GM19328 (cell line): ENCODE measurements around the gene FRMD6.

Experiments
- ATAC-seq: cut with Tn5 transposase; IDR thresholded peaks from one replicate; pipeline ENCODE4 v1.9.1; 2021; ENCODE audit warnings: mild to moderate bottlenecking, moderate library complexity; ENCODE audit not compliant: unreplicated experiment

The FRMD6 gene

DNA sequence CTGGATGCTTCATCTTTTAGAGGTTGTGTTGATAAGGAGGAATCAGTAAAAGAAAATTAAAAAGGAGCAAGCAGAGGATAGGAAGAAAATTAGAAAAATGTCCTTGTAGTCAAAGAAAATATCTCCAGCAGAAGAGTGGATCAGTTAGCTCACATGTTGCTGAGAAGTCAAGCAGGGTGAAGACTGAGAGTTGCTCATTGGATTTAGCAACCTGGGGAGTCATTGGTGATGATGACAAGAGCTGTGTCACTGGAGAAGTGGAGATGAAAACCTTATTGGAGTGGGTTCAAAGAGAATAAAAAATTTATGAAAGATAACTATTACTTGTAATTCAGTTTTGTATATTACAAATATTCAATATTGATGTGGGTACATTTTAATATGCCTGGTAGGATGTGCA is 9.8 kb downstream of the FRMD6 start:
- no peak for ATAC-seq

DNA sequence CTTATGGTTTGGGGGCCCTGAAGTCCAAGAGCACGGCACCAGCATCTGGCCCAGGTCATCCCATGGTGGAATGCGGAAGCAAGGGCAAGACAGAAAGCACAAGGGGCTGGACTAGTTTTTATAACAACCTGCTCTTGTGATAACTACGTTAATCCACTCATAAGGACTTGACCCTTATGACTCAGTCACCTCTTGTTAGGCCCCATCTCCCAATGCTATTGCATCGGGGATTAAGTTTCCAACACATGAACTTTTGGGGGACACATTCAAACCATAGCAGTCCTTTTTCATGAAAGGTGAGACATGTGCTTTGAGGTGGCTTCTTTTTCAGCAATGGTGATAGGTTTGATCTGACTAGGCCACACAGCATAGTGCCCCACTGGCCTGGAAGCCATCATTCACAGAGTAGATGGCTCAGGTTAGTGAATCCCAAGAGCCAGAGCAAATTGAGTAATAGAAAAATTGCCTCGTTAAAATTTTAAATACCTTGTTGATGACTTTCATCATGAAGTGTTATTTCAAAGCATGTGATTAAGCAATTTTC is 12.1 kb downstream of the FRMD6 start:
- ATAC-seq, result no peak

- ATAC-seq, result no peak
These were observed 14.4 kb downstream of the FRMD6 start for GRCh38 chr14:51666070-51666469.

DNA sequence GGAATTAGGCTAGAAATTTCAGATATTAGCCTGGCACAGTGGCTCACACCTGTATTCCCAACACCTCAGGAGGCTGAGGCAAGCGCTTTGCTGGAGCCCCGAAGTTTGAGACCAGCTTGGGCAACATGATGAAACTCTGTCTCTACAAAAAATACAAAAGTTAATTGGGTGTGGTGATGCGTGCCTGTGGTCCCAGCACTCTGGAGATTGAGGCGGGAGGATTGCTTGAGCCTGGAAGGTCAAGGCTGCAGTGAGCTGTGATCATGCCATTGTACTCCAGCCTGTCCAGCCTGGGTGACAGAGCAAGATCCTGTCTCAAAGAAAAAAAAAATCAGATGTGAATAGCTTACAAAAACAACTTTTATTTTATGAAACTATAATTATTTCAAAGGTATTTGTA is 15.1 kb downstream of the FRMD6 start:
- ATAC-seq, result no peak

GRCh38 chr14:51668870-51669269 is 17.2 kb downstream of the FRMD6 start:
- ATAC-seq, result no peak

GRCh38 chr14:51674294-51675002 is 22.7 kb downstream of the FRMD6 start:
- ATAC-seq, result no peak

DNA sequence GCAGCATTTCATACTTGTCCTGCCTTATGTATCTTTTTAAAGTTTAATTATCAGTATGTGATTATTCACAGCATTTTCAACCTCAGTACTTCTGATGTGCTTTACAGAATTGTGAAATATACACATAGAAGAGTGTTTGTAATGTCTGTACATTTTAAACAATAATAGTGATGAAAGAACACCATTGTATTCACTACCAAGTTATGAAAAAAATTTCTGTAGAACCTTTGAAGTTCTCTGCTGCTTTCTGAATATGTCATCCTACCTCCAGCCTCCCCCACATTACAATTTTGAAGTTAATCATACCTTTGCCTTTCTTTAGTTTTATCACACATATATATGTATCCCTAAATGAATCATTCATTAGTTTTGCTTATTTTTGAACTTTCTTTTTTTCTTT is 24.8 kb downstream of the FRMD6 start:
- ATAC-seq, result no peak

GRCh38 chr14:51677266-51677665 is 25.6 kb downstream of the FRMD6 start:
- ATAC-seq, result no peak

DNA sequence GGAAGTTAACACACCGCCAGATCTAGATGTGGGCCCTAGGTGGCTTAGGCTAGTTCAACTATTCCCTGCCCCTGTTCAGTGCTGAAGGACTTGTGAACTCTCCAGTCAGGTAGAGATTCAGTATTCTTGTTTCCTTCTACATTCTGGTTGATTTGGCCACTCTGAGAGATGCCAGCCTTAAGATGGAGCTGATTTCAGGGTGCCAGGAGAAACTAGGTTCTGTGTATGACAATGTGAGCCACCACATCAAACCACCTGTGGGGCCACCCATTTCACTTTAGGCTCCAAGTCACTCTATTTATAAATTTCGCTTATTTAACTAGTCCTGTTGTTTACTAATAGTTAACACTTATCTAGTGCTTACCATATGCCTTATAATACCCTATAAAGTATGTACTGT is 26.0 kb downstream of the FRMD6 start:
- no peak for ATAC-seq

- no peak for ATAC-seq
These were observed 28.3 kb downstream of the FRMD6 start for GRCh38 chr14:51680031-51680430.

GRCh38 chr14:51681411-51681810 is 29.7 kb downstream of the FRMD6 start:
- ATAC-seq, result no peak

- ATAC-seq, result no peak
These were observed 30.7 kb downstream of the FRMD6 start for GRCh38 chr14:51682411-51682810.

GRCh38 chr14:51684760-51685159 is 33.0 kb downstream of the FRMD6 start:
- no peak for ATAC-seq

DNA sequence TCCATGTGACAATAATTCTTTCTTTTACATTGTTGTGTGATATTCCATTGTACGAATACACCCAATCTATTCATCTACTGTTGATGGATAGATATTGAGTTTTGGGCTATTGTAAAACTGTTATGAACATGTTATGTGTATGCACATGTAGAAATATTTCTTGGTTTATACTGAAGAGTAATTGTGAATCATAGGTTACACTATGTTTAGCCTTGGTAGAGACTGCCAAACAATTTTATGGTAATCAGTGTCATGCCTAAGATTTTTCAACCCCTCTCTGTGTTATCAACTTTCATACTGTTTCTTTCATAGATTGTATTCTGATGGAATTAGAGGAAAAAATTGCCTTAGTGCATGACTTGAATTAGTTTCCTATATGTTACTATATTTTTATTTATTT is 39.5 kb downstream of the FRMD6 start:
- ATAC-seq, result no peak

- ATAC-seq, result no peak
These were observed 40.9 kb downstream of the FRMD6 start for GRCh38 chr14:51692646-51693045.

DNA sequence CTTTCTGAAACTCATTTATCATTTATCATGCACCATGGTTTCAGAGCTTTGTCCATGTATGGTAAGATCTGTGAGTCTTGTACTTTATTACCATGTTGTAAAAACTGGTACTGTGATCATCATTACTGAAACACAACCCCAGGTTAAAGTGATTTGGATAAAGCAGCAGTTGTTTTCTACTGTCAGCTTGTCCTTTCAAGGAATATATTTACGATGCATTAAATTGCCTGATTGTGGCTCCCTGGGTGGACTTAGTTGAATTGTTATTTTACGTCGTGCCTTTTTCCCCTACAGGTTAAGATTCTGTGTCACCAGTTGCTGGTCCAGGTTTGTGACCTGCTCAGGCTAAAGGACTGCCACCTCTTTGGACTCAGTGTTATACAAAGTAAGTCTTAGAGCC is 46.1 kb downstream of the FRMD6 start:
- ATAC-seq, result no peak

DNA sequence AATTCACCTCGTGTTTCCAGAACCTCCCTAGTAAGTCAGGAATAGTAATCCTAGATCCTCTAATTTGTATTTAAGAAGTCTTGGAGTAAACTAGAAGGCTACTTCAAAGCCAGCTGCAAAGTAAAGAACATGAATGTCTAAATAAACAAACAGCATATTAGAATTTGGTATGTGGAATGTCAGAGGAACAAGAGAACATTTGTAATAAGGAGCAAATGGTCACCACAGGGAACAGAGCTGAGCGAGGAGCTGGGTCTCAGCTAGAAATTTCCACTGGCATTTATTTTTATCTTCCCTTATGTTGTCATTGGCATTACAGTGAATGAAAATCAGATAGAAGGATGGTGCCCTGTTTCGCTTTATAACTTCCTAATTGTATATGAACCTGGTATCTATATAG is 50.2 kb downstream of the FRMD6 start:
- no peak for ATAC-seq

DNA sequence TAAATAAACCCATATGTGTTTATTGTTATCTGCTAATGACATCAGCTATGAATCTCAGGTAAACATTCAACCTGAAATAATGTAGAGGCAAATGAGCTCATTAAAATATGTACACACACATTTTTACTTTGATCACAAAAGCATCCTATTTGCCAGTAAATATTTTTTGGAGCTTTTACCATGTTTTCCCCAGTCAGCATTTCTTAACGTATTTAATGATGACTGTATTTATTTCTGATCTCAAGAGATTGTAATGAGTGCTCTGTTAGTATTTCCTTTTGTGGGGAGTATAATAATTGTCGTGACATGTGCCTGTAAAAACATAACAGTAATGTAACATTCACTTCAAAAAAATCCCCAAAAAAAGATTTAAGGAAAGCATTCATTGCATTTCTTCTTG is 52.1 kb downstream of the FRMD6 start:
- ATAC-seq, result no peak

- ATAC-seq, result no peak
These were observed 52.8 kb downstream of the FRMD6 start for GRCh38 chr14:51704545-51704944.

GRCh38 chr14:51707327-51707726 is 55.6 kb downstream of the FRMD6 start:
- no peak for ATAC-seq

GRCh38 chr14:51711505-51711904 is 59.8 kb downstream of the FRMD6 start:
- ATAC-seq, result no peak

DNA sequence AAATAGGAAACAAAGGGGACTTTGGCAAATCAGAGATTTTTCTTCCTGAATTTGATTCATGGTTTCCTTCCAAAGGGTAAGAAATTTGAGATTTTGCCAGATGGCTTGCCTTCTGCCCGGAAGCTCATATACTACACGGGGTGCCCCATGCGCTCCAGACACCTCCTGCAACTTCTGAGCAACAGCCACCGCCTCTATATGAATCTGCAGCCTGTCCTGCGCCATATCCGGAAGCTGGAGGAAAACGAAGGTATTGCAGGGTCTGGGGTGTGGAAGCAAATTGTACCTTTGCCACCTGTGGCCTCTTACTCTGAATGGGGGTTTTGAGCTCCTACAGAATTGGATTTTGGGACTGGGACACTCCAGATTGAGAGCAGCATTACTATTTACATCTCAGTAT is 63.5 kb downstream of the FRMD6 start:
- ATAC-seq, result no peak

- no peak for ATAC-seq
These were observed 64.0 kb downstream of the FRMD6 start for GRCh38 chr14:51715742-51716141.
